ENCODE measurements around the gene ZFHX2. TPM values are rescaled to one million over a fixed set of nuclear protein-coding genes. Genes with fewer than 3 reads are reported as not detected.

ZFHX2 gene
- total and polyA plus RNA-seq, 2 of the 13 experiments (the other 11 are each of a cell fraction or from before 2014, with no cell fraction given) = 0.17 to 0.44 TPM

GRCh38 chr14:23600322-23600707, 48.8 kb upstream of the ZFHX2 start (continued):
- TF ChIP-seq ZNF18 (CRISPR knock-in tag; IDR thresholded peaks at IDR 0.05; ENCODE audit: insufficient replicate concordance) (peak; percentile 62), ZNF660 (CRISPR knock-in tag; IDR thresholded peaks at IDR 0.05; ENCODE audit: borderline replicate concordance, low read depth) (no peak), XRCC5 (optimal IDR thresholded peaks at IDR 0.05; ENCODE audit: low read length) (no peak), TBL1XR1 (IDR thresholded peaks at IDR 0.05; ENCODE audit: borderline replicate concordance, low read length, partially characterized antibody) (no peak), AKAP8 (CRISPR knock-in tag; IDR thresholded peaks at IDR 0.05) (0 out of 2 replicates have a peak, but pooled peaks have one; percentile 28), CREBL2 (CRISPR knock-in tag; IDR thresholded peaks at IDR 0.05; ENCODE audit: borderline replicate concordance) (no peak), ZBTB42 (CRISPR knock-in tag; IDR thresholded peaks at IDR 0.05) (no peak), ZNF710 (CRISPR knock-in tag; IDR thresholded peaks at IDR 0.05; ENCODE audit: borderline replicate concordance) (peak; percentile 31; the same call in 1 of the 2 replicates), ZNF788 (CRISPR knock-in tag; IDR thresholded peaks at IDR 0.05; ENCODE audit: borderline replicate concordance) (0 out of 2 replicates have a peak, but pooled peaks have one; percentile 18), MAFF (IDR thresholded peaks at IDR 0.05; ENCODE audit: low read depth, low read length) (no peak)

Measured in HepG2 (cell line).